Measurements from ENCODE around the gene GPR139. TPM values are rescaled to one million over a fixed set of nuclear protein-coding genes. Genes with fewer than 3 reads are reported as not detected.

The GPR139 gene
- total and polyA plus RNA-seq, 10 of the 15 experiments (the other 5 are each of a cell fraction or from before 2014, with no cell fraction given): not detected

DNA sequence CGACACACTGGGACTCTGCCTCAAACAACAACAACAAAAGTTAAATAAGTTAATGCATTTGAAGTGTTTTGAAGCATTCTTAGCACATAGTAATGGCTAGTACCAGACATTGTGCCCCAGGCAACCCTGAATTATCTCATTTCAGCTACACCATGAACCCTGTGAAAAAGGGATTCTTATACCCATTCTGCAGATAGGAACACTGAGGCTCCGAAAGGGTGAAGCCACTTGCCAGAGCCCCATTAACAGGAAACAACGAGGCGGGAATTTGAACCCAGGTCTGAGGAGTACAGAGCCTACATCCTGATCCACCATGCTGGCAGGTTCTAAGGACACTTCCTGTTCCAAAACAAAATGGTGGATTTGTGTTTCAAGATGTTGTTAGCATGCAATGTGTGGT is 9.2 kb downstream of the GPR139 start (continued):
- TF ChIP-seq, protein P1, sequence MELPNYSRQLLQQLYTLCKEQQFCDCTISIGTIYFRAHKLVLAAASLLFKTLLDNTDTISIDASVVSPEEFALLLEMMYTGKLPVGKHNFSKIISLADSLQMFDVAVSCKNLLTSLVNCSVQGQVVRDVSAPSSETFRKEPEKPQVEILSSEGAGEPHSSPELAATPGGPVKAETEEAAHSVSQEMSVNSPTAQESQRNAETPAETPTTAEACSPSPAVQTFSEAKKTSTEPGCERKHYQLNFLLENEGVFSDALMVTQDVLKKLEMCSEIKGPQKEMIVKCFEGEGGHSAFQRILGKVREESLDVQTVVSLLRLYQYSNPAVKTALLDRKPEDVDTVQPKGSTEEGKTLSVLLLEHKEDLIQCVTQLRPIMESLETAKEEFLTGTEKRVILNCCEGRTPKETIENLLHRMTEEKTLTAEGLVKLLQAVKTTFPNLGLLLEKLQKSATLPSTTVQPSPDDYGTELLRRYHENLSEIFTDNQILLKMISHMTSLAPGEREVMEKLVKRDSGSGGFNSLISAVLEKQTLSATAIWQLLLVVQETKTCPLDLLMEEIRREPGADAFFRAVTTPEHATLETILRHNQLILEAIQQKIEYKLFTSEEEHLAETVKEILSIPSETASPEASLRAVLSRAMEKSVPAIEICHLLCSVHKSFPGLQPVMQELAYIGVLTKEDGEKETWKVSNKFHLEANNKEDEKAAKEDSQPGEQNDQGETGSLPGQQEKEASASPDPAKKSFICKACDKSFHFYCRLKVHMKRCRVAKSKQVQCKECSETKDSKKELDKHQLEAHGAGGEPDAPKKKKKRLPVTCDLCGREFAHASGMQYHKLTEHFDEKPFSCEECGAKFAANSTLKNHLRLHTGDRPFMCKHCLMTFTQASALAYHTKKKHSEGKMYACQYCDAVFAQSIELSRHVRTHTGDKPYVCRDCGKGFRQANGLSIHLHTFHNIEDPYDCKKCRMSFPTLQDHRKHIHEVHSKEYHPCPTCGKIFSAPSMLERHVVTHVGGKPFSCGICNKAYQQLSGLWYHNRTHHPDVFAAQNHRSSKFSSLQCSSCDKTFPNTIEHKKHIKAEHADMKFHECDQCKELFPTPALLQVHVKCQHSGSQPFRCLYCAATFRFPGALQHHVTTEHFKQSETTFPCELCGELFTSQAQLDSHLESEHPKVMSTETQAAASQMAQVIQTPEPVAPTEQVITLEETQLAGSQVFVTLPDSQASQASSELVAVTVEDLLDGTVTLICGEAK (IDR thresholded peaks at IDR 0.05; ENCODE audit: borderline replicate concordance): no peak
- TF ChIP-seq MYC (IDR thresholded peaks at IDR 0.05; ENCODE audit: insufficient read depth, insufficient read length, insufficient replicate concordance, low read length, severe bottlenecking): no peak

DNA sequence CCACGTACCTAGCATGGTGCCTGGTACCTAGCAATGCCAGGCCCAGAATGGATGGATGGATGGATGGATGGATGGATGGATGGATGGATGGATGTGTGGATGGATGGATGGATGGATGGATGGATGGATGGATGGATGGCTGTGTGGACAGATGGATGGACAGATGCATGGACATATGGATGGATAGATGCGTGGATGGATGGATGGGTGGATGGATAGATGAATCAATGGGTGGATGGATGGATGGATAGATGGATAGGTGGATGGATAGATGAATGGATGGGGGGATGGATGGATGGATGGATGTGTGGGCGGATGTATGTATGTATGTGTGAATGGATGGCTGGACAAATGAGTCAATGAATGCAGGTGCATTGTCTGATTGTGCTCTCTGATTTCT is 12.6 kb downstream of the GPR139 start:
- Histone ChIP-seq H3K4me2 (ENCODE audit: control insufficient read depth, insufficient read depth) (no peak overlapping the region), H3K79me2 (ENCODE audit: control insufficient read depth, insufficient read depth, low read length) (no peaks in the 10 kb centered on the region), H4K20me1 (ENCODE audit: control insufficient read depth, insufficient read depth) (no peaks in the 10 kb centered on the region), H3K27ac (ENCODE audit: control insufficient read depth, insufficient read depth) (no peak overlapping the region), H3K9ac (ENCODE audit: control insufficient read depth, insufficient read depth, low read length) (no peak overlapping the region), H3K9me3 (replicated peaks; ENCODE audit: control insufficient read depth, insufficient read depth, low read length) (no peaks in the 10 kb centered on the region), H3K4me1 (ENCODE audit: control insufficient read depth, insufficient read depth, low read length) (no peaks in the 10 kb centered on the region), H3K4me3 (no peak overlapping the region), H3K36me3 (ENCODE audit: control insufficient read depth in 2 of 2, insufficient read depth in 2 of 2, low read length in 1 of 2) (no peaks in the 10 kb centered on the region), H3K27me3 (replicated peaks in 1 of 2; ENCODE audit: control insufficient read depth in 2 of 2, insufficient read depth in 2 of 2, low read length in 1 of 2) (no peaks in the 10 kb centered on the region), H2AFZ (ENCODE audit: control insufficient read depth, low read depth, low read length) (no peak overlapping the region)
- ChIA-PET SMC1A (ENCODE audit: uncharacterized antibody, unreplicated experiment) (no interaction called here), RAD21 (ENCODE audit: unreplicated experiment) (no interaction called here), CTCF (interaction anchor here (1.1 kb wide), 1 partner anchor 16 kb away, joined by 4 read pairs; no protein-coding TSS in a partner anchor), POLR2A (no interaction called here)
- in situ Hi-C loops (cut with MboI) (no loop called here), intact Hi-C loops (cut with micrococcal nuclease; ENCODE audit: unreplicated experiment) (no loop called here)
- TF ChIP-seq NFYB (IDR thresholded peaks at IDR 0.05; ENCODE audit: insufficient read depth, low read depth, low read length) (no peak), FOXK2 (IDR thresholded peaks at IDR 0.05) (0 out of 2 replicates have a peak, but pooled peaks have one; percentile 8)
- 0% methylated on average over 3 of the region's 3 CpGs for WGBS (ENCODE audit: insufficient coverage, insufficient replicate concordance, low lambda C conversion rate, missing lambda C conversion rate)
- ATAC-seq: no peak
- BruUV-seq (replicated peaks): no TSS peak
- no peak for DNase-seq (ENCODE audit: low read depth, low spot score)
- no peak for FAIRE-seq

Measured in GM12878 (cell line).